Activated naive CD4-positive, alpha-beta T cell treated with anti-CD3 and anti-CD28 coated beads for 36 hours (primary cell): ENCODE data around the gene IL17A. TPM values are rescaled to one million over a fixed set of nuclear protein-coding genes. Genes with fewer than 3 reads are reported as not detected.

ENCODE experiments used
- CTCF ChIA-PET: fragments of 350-600 bp; sonication (Branson Sonifier 250); formaldehyde crosslinking; loops from one replicate; lab custom pipeline; 2021; ENCODE audit warnings: antibody characterized with exemption; lab: Charles Lee
- DNase-seq: peaks from one replicate; pipeline ENCODE4 v3.0.0-alpha.2; 2020
- H3K27ac Mint-ChIP-seq: one replicate; pipeline ENCODE4 v1.8.0; 2021; ENCODE audit warnings: mild to moderate bottlenecking, mixed read lengths
- H3K27me3 Mint-ChIP-seq: one replicate; pipeline ENCODE4 v1.8.0; 2021; ENCODE audit warnings: low read depth, mixed read lengths
- H3K36me3 Mint-ChIP-seq: one replicate; pipeline ENCODE4 v1.8.0; 2021; ENCODE audit warnings: low read depth, mixed read lengths
- H3K4me1 Mint-ChIP-seq: one replicate; pipeline ENCODE4 v1.8.0; 2021; ENCODE audit warnings: low read depth, mixed read lengths
- H3K4me3 Mint-ChIP-seq: one replicate; pipeline ENCODE4 v1.8.0; 2021; ENCODE audit warnings: mild to moderate bottlenecking, moderate library complexity, mixed read lengths
- H3K9me3 Mint-ChIP-seq: one replicate; pipeline ENCODE4 v1.8.0; 2021; ENCODE audit warnings: mixed read lengths
- intact Hi-C: fragments of 100-400 bp; cut with micrococcal nuclease; formaldehyde crosslinking; loops from one replicate; pipeline ENCODE4 v1.15.1; 2023
- total RNA-seq, 2 experiments: library from RNA; stranded (reverse); gene quantifications; one replicate each; pipeline ENCODE4 v1.2.3, GENCODE V29; 2021

IL17A gene
- total RNA-seq, 2 experiments from 2014 or later = 0.12 TPM; not detected in 1

DNA sequence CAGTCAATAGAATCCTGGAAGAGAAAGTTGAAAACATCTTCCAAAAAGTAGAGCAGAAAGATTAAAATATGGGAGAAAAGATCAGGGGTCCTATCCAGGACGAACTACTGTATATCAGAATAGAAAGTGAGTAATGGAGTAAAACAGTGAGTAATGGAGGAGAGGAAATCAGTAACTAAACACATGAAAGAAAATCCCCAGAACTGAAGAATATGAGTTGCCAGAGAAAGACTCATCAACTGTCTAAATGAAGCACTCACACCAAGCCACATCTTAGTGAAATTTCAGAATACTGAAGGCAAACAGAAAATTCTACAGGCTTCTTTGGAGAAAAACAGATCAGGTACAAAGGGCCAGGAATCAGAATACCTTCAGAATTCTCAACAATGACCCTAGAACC lies 14.9 kb downstream of the IL17A start:
- intact Hi-C loops = loop anchor here (1.0 to 2.0 kb wide), 4 partner anchors 20 to 193 kb away; no protein-coding TSS in a partner anchor
- DNase-seq = no peak
- H3K27me3 Mint-ChIP-seq = peaks cover 15% of the 10 kb centered on the region
- no peak overlapping the region for H3K27ac Mint-ChIP-seq
- CTCF ChIA-PET = no interaction called here
- no peak overlapping the region for H3K4me3 Mint-ChIP-seq
- peaks cover 18% of the 10 kb centered on the region for H3K9me3 Mint-ChIP-seq
- H3K36me3 Mint-ChIP-seq = peaks cover 4% of the 10 kb centered on the region
- peaks cover 13% of the 10 kb centered on the region for H3K4me1 Mint-ChIP-seq

DNA sequence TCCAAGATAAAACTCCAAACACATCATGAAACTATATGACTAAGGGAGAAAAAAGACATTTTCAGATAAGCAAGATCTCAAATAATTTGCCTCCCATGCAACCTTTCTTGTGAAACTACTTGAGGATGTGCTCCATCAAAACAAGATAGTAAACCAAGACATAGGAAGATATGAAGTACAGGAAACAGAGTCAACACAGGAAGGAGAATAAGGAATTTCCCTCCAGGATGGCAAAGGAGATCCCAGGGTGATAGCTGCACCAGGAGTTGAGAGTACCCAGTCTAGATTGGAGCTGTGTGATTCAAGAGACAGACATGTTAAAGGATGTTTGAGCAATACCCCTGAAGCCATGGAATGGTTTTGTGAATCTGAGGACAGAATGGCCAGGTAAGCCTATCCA lies 15.3 kb downstream of the IL17A start:
- H3K4me3 Mint-ChIP-seq = no peak overlapping the region

DNA sequence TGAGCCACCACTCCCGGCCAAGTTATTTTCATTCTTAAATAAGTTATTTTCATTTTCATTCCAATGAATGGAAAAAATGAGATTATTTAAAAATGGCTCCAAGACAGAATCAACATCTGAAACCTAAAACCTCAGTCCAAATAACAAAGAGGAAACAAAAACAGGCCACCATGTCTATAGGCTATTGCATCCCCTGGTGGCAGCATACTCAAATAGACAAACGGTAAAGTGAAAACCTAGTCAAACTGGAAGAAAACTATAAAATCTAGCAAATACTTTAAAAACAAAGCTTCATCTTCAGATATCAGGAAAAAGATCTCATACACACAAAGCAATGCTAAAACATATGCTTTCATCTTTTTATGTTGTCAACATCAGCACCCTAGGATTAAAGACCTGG lies 20.9 kb downstream of the IL17A start:
- Mint-ChIP-seq H3K27me3 (peaks cover 14% of the 10 kb centered on the region), H3K36me3 (no peaks in the 10 kb centered on the region), H3K4me3 (no peak overlapping the region), H3K27ac (no peak overlapping the region), H3K4me1 (peaks cover 2% of the 10 kb centered on the region), H3K9me3 (no peaks in the 10 kb centered on the region)
- intact Hi-C loops = no loop called here
- CTCF ChIA-PET = interaction anchor here (0.9 to 2.3 kb wide), 2 partner anchors 31 to 57 kb away, joined by 3 to 7 read pairs; no protein-coding TSS in a partner anchor
- no peak for DNase-seq

More for the DNA sequence above, 15.3 kb downstream of the IL17A start:
- no peak overlapping the region for H3K27ac Mint-ChIP-seq
- peaks cover 4% of the 10 kb centered on the region for H3K36me3 Mint-ChIP-seq
- peaks cover 13% of the 10 kb centered on the region for H3K4me1 Mint-ChIP-seq
- no peak for DNase-seq
- H3K27me3 Mint-ChIP-seq = peaks cover 15% of the 10 kb centered on the region
- CTCF ChIA-PET = interaction anchor here (0.6 kb wide), 1 partner anchor 26 kb away, joined by 3 read pairs; no protein-coding TSS in a partner anchor
- intact Hi-C loops = loop anchor here (1.0 to 2.0 kb wide), 4 partner anchors 21 to 193 kb away; no protein-coding TSS in a partner anchor
- H3K9me3 Mint-ChIP-seq = peaks cover 18% of the 10 kb centered on the region

DNA sequence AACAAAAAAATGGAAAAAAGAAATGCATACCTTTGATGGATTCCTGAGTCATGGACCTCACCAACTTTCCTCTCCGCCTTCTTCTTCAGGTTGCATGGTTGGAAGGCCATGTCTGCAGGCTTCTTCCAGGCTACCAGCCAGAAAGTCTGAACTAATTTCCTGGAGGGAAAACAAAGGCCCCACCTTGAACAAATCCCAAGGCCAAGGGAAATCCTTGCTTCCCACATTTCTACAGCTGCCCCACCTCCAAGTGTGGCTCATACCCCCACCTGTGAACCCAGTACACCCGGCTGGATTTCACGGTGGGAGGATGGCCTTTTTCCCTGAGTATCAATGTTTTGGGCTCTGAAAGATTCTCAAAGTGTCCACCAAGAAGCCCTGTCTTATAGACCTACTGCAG lies 22.4 kb downstream of the IL17A start:
- H3K27ac Mint-ChIP-seq = no peak overlapping the region
- no peaks in the 10 kb centered on the region for H3K36me3 Mint-ChIP-seq
- H3K27me3 Mint-ChIP-seq = peaks cover 13% of the 10 kb centered on the region
- CTCF ChIA-PET = interaction anchor here (2.3 kb wide), 1 partner anchor 56 kb away, joined by 7 read pairs; no protein-coding TSS in a partner anchor
- H3K9me3 Mint-ChIP-seq = no peaks in the 10 kb centered on the region
- no peak for DNase-seq
- intact Hi-C loops = no loop called here
- H3K4me3 Mint-ChIP-seq = no peak overlapping the region
- peaks cover 11% of the 10 kb centered on the region for H3K4me1 Mint-ChIP-seq

DNA sequence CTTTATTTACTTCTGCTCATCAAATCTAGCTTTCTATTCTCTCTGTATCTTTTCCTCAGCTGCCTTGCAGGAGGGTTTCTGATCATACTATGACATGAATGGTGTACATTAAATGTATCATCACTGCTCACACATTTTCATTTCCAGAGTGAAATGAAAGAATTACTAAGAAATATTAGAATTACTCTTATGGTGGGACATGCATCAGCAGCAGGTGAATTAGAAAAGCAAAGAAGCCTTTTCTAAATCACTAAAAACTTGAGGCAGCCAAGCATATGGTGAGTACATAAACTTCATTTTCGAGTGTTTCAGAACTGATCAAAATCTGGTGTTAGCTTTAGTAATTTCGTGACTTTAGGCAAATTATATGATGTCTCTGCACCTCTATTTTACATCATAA lies 23.6 kb downstream of the IL17A start:
- CTCF ChIA-PET = interaction anchor here (1.0 to 1.3 kb wide), 2 partner anchors 17 to 47 kb away, joined by 3 to 4 read pairs; no protein-coding TSS in a partner anchor
- H3K4me1 Mint-ChIP-seq = peaks cover 11% of the 10 kb centered on the region
- intact Hi-C loops = no loop called here

DNA sequence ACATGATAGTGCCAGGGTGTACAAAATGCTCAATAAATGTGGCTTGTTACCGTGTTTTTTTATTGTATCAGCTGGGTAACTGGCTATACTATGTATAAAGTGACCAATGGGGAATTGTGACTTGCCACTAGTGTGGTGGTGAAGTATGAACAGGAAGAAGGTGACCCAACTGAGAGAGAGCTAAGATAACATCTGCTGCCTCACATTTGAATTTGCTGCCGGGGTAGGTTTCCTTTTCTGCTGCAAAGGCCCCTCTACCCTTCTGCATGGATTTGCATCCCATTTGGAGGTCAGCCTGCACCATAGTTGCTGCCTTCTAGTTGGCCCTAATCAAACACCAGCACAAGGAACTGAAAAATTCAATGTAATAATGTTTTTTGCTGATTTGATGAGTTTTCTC lies 24.1 kb downstream of the IL17A start:
- Mint-ChIP-seq H3K4me1 (peaks cover 11% of the 10 kb centered on the region), H3K9me3 (no peaks in the 10 kb centered on the region), H3K27me3 (peaks cover 13% of the 10 kb centered on the region), H3K36me3 (no peaks in the 10 kb centered on the region), H3K4me3 (no peak overlapping the region), H3K27ac (no peak overlapping the region)
- intact Hi-C loops = no loop called here
- DNase-seq = no peak
- CTCF ChIA-PET = interaction anchor here (1.0 to 1.3 kb wide), 2 partner anchors 17 to 48 kb away, joined by 3 to 4 read pairs; no protein-coding TSS in a partner anchor

More for the DNA sequence above, 23.6 kb downstream of the IL17A start:
- Mint-ChIP-seq H3K9me3 (no peaks in the 10 kb centered on the region), H3K36me3 (no peaks in the 10 kb centered on the region), H3K4me3 (no peak overlapping the region), H3K27me3 (peaks cover 13% of the 10 kb centered on the region), H3K27ac (no peak overlapping the region)
- no peak for DNase-seq

DNA sequence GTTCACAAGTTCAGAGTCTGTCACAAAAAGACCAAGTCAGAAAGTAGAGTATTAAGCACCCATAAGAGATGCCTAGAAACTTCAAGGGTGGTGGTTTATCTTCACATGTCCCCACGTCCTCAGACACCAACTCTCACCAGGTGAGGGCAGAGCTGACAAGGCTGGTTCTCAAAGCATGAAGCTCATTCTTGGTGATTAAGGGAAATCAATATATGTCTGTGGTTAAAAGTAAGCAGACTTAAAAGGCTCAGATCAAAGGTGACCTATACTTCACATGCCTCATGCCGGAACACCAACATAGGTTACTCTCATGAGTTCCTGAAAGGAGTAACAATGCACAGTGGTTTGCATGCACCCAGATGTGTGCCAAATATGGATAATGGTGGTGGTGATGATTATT lies 27.0 kb downstream of the IL17A start:
- no peaks in the 10 kb centered on the region for H3K36me3 Mint-ChIP-seq
- no peak overlapping the region for H3K27ac Mint-ChIP-seq
- intact Hi-C loops = loop anchor here (1.0 to 2.0 kb wide), 5 partner anchors 14 to 50 kb away; no protein-coding TSS in a partner anchor
- H3K4me3 Mint-ChIP-seq = no peak overlapping the region
- CTCF ChIA-PET = interaction anchor here (0.6 to 1.5 kb wide), 10 partner anchors 11 to 321 kb away, joined by 3 to 9 read pairs (median 4); no protein-coding TSS in a partner anchor
- H3K4me1 Mint-ChIP-seq = peaks cover 11% of the 10 kb centered on the region
- peaks cover 8% of the 10 kb centered on the region for H3K27me3 Mint-ChIP-seq
- peak; percentile 68 for DNase-seq
- H3K9me3 Mint-ChIP-seq = no peaks in the 10 kb centered on the region

DNA sequence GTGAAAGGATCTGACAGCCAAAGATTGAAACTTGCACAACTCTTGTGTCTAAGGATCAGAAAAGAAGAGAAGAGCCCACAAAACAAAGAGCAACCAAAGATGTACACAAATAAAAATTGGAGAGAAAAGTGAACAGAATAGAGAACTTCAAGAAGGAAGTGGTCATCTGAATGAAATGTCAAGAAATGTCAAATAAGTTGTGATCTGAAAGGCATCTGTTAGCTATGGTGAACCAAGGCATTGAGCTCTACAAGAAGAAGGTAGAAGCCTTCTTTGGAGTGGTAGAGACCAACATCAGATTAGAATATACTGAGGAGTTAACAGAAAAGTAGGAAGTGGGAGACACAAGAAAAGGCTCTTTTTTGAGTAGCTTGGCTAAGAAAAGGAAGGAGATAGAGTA lies 29.6 kb downstream of the IL17A start:
- Mint-ChIP-seq H3K27me3 (peaks cover 6% of the 10 kb centered on the region), H3K9me3 (no peaks in the 10 kb centered on the region), H3K36me3 (no peaks in the 10 kb centered on the region), H3K4me1 (peaks cover 9% of the 10 kb centered on the region), H3K4me3 (no peak overlapping the region), H3K27ac (no peak overlapping the region)
- CTCF ChIA-PET = no interaction called here
- no peak for DNase-seq
- intact Hi-C loops = no loop called here

DNA sequence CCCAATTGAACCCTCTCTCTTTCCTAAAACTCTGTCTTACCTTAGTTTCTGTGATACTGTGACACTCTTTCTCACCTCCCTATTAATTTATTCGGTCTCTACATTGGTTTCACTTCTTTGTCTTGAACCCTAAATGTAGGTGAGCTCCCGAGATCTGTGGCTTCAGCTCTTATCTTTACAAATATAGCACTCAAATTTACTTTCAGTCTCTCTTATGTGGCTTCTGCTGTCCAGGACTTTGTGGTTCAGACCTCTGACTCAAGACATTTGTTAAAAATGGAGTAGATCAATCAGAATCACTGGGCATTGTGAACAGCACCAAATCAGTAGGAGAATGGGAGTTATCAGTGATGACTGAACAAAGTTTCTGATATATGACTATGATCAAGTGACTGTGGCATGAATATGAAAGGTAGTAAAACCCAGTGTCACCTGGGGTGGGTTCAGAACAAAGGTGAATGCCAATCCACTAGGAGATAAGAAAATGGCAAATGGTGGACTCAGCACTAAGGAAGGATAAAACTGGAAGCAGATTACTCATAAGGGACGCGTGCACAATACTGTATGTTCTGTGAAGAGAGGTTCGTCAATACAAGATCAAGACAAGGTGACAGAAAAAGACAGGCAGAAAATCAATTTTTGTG lies 30.9 kb downstream of the IL17A start:
- Mint-ChIP-seq H3K36me3 (no peaks in the 10 kb centered on the region), H3K27me3 (peaks cover 8% of the 10 kb centered on the region), H3K27ac (no peak overlapping the region), H3K9me3 (no peaks in the 10 kb centered on the region), H3K4me3 (no peak overlapping the region), H3K4me1 (peaks cover 15% of the 10 kb centered on the region)
- no peak for DNase-seq
- CTCF ChIA-PET = interaction anchor here (1.1 kb wide), 1 partner anchor 45 kb away, joined by 3 read pairs; no protein-coding TSS in a partner anchor
- intact Hi-C loops = no loop called here

DNA sequence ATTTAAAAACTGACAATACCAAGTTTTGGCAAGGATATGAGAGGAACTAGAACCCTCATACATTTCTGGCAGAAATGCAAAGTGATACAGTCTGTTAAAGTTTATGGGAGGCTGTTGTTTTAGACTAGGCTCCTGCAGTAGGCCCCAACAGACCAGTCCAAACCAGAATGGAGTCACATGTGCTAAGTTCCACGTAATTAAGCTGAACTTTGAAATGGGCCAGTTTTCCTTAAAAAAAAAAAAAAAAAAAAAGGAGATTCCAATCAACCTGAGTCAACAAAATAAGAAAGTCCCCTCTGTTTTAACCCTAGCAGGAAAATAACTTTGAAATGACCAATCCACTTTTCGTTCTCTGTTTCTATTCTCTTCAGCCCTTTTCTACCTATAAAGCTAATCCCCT lies 31.6 kb downstream of the IL17A start:
- intact Hi-C loops = no loop called here
- Mint-ChIP-seq H3K27ac (no peak overlapping the region), H3K4me3 (no peak overlapping the region), H3K36me3 (no peaks in the 10 kb centered on the region), H3K4me1 (peaks cover 11% of the 10 kb centered on the region), H3K9me3 (no peaks in the 10 kb centered on the region), H3K27me3 (peaks cover 7% of the 10 kb centered on the region)
- no peak for DNase-seq
- CTCF ChIA-PET = no interaction called here

DNA sequence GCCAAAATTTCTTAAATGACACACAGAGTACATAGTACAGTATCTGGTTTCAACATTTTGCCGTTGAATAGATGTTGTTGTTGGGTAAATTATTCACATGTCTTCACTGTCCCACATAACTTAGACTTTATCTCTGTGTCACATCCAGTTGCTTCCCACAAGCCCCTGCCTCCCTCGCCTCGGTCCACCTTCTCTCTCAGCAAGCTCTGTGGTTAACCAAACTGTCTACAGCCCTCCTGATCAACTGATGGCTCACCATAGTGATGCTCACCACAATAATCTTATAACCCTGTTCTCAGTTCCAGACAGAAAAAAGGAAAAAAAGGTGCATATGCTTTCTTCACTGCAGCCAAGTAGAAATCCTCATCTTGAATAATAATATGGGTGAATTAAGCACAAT lies 35.1 kb downstream of the IL17A start:
- H3K36me3 Mint-ChIP-seq = no peaks in the 10 kb centered on the region
- no peak overlapping the region for H3K4me3 Mint-ChIP-seq
- peak; percentile 29 for DNase-seq
- intact Hi-C loops = no loop called here
- CTCF ChIA-PET = no interaction called here
- no peaks in the 10 kb centered on the region for H3K9me3 Mint-ChIP-seq
- no peak overlapping the region for H3K27ac Mint-ChIP-seq
- H3K4me1 Mint-ChIP-seq = peaks cover 6% of the 10 kb centered on the region
- peaks cover 22% of the 10 kb centered on the region for H3K27me3 Mint-ChIP-seq

DNA sequence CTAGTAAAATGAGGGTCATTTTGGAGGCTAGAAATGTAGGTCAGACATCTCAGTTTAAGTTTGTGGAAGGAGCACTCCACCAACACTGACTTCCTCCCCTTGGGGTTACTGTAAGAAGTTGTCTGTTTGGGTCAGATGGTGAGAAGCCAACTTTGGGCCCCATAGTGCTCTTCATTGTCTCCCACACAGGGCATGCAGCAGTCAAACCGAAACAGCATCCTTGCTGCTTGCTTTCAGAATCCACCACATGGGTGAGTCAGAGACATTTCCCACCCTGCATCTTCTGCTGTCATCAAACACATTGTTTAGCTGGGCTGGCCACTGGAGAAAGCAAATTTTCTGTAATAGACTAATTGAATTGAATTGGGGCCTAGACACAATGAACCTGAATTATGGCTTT lies 41.3 kb downstream of the IL17A start:
- Mint-ChIP-seq H3K27ac (no peak overlapping the region), H3K27me3 (peaks cover 24% of the 10 kb centered on the region), H3K4me3 (no peak overlapping the region), H3K36me3 (no peaks in the 10 kb centered on the region), H3K9me3 (no peaks in the 10 kb centered on the region), H3K4me1 (peaks cover 18% of the 10 kb centered on the region)
- CTCF ChIA-PET = interaction anchor here (0.7 to 1.2 kb wide), 3 partner anchors 26 to 69 kb away, joined by 3 read pairs; no protein-coding TSS in a partner anchor
- intact Hi-C loops = loop anchor here (1.0 to 2.0 kb wide), 9 partner anchors 14 to 171 kb away; partner anchors contain the start of gene MCM3
- peak; percentile 91 for DNase-seq
